Limb (tissue), 2 donors: ENCODE data around the gene ANKS3.

Source experiments
- DNase-seq, 2 donors: peaks; one replicate each; pipeline ENCODE4 v3.0.0-alpha.2; 2016; ENCODE audit errors: extremely low spot score in 2 of 2

ANKS3 gene

DNA sequence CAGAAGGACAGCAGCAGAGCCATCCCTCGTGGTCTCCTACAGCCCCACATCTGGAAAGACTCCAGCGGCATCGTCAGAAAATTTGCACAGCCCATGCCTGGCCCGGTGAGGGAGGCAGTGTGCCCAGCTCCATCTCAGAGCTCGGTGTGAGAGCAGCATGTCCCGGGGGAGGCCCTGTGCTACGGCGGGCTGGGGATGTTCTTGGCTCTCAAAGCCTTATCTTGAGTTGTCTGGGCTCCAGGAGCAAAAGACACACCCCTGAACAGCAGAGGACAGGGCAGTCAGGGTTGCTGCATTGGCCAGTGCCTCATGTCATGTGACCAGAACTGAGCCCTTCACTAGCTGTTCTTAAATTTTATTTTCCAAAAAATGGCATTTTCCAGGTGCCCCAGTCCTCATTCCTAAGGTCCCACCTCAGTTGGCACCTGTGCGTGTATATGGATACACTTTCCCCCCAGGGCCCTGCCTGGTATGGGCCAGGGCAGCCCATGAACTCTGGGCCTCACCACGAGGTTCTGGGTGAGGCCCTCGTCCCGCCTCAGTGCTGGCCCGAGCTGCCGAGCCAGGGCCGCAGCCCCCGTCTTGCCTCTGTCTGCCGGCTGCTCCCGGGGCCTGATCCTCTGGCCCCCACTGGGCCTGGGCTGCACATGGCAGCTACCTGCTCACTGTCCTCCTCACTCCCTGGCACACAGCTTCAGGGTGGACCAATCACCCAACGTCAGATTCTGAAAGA is 37.7 kb downstream of the ANKS3 start:
- DNase-seq, result no peak

DNA sequence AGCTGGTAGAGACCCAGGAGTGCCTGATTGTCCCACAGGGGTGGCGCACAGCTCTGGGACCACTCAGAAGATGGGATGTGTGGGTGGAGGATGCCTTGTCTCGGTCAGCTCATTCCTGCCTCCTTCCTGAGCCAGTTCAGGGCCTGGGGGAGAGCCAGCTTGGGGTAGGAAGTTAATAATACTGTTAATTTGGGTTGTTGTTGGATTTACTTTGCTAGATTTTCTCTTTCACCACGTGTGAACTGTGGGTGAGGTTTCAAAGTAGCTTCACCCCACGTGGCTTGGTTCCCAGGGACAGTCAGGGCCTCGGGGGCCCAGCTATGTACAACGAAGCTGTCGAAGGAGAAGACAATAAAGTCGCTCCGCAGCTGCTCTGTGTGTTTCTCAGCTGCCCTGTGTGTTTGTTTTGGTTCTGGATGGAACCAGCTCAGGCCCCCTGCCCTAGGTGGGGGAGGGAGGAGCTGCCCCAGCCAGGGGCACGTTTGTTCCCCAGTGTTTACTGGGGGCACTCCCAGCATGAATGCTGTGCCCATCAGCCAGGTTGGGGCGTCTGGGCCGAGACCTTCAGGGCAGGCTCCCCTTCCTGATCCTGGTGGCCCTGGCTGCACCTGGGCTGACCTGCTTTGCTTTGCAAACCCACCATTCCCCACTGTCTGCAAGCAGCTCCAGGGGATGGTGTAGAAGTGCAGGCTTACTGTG is 38.4 kb downstream of the ANKS3 start:
- no peak for DNase-seq

DNA sequence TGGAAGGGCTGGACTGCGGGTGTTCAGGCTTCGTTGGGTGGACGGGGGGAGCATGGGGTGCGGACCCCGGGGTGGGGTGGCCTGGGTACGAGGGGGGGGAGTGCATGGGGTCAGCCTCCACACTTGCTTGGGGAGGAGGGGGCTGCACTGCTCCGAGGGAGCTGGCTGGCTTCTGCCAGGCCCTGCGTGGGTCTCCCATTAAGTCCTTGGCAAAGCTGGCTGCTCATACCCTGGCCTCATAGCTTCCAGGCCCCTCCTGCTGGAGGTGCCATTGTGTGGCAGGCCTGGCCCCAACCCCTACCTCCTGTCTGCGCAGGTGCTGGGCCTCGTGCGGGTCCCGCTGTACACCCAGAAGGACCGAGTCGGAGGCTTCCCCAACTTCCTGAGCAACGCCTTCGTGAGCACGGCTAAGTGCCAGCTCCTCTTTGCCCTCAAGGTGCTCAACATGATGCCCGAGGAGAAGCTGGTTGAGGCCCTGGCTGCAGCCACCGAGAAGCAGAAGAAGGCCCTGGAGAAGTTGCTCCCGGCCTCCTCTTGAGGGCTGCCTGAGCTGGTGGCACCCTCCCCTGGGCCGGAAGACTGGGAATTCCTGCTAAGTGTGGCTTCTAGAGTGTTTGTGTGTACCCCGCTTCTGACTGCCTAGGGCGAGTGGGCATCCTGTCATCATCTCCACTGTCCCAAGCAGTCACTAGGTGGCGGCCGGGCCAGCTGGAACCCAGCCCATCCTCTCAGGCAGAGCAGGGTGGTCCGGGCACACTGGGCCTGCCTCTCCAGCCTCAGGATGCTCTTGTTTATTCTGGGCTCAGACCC is 39.2 kb downstream of the ANKS3 start:
- peak in 1 of 2 donors; percentile 37 for DNase-seq

DNA sequence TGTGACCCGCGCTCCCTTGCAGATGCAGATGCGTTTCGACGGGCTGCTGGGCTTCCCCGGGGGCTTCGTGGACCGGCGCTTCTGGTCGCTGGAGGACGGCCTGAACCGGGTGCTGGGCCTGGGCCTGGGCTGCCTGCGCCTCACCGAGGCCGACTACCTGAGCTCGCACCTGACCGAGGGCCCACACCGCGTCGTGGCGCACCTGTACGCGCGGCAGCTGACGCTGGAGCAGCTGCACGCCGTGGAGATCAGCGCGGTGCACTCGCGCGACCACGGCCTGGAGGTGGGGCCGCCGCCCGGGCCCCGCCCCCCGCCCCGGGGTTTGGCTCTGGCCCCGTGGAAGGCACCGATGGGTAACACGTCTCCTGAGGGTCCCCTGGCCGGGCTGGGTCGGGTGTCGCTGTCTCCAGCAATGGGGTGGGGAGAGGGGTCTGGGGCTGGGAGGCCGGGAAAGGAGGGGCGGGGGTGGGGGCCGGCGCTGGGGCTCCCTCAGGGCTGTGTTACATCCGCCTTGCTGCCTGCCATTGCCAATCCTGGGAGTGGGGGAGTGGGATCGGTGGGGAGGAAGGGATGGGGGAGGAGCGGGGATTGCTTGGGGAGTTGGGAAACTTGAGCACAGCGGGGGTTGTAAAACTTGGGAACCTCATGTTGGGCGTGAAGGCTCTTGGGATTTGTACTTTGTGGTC is 40.0 kb downstream of the ANKS3 start:
- peak; percentile 47 to 72 for DNase-seq

DNA sequence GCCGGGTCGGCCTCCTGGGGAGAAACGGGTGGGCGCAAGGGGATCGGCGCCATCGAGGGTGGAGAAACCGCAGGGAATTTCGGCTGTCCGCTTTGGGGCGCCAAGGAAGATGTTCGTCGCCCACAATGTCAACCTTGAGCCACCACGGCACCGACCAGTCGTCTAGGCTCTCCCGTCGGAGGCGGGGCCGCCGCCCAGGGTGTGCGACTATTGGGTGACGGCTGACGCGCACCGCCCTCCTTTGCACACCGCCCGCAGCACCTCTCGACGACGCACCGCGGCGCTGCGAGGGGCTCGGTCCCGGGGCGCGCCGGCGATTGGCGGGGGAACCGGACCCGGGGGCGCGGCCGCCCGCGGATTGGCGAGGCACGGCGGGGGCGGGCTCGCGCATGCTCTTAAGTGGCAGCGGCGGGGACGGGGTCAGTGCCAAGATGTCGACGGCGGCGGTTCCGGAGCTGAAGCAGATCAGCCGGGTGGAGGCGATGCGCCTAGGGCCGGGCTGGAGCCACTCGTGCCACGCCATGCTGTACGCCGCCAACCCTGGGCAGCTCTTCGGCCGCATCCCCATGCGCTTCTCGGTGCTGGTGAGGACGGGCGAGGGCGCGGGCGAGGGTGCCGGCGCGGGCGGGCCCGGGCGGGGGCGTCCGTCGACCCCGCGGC is 40.6 kb downstream of the ANKS3 start, which contains the start of gene NUDT16L1:
Gene NUDT16L1 (plus strand): TSS at position 267 of the 660 bp plus-strand sequence. CDS start 165 bp downstream, at position 432.
- peak; percentile 95 to 98 for DNase-seq

DNA sequence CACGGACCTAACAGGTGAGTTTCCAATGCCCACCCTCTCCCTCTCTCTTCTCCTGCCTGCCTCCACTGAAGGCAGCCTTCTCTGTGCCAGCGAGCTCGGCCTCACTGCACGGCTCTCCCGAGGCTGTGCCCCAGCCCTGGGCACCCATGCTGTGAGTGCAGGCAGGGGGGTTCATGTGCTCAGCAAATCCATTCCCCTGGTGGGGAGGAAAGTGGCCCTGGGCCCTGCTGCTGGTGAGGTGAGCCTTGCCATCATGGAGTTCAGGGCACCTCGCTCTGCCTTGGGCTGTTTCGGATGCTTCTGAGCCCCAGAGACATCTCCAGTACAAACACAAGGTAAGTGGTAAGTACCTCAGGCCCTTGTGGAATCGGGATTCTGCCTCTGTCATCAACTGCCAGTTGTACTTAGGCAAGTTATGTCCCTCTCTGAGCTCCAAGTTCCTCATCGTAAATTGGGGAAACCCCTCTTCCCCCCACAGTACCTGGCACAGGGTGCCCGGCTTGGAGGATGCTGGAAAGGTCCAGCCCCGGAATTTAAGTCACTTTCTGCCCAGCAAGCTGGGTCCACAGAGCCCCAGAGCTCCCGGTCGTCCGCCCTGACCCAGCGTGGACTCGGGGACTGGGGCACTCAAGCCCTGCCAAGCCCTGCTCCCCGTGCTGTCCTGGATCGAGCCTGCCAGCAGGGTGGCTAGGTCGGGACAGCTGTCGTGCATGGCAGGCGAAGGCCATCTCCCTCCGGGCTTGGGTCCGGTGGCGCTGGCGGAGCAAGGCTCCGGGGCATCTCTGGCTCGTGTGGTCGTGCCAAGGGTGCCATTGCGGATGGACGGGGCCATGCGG is 41.4 kb downstream of the ANKS3 start:
- no peak for DNase-seq

DNA sequence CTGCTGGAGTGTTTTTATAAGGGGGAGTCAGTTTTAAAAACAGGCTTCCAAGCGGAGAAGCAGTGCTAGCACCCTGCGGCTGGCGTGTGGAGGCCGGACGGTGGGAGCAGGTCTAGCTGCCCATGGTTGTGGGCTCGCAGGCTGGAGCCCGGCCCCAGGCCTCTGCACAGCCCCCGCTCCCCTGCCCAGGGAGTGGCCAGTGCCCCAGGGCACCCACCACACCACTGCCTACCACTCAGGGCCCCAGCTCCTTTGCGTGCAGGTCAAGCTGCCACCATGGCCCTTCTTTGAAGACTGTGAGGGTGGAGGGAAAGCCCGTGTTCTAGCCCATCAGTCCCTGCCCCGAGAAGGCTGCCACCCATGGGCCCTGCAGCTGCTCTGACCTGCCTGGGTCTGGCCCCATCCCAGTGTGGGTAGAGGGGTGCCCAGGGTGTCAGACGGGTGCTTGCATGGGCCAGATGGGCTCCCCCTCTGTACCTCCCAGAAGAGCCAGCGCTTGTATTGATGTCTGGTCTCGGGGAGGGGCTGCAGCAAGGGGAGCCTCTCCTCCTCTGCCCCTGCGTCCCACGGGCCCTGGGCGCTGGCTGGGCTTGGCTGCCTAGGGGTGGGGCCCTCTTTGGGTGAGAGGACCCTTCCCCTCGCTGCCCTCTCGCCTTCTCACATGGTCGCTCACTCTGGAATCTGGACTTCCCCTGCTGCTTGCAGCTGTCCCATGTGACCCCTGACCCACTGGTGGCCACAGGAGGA is 42.2 kb downstream of the ANKS3 start:
- peak in 1 of 2 donors; percentile 35 for DNase-seq

DNA sequence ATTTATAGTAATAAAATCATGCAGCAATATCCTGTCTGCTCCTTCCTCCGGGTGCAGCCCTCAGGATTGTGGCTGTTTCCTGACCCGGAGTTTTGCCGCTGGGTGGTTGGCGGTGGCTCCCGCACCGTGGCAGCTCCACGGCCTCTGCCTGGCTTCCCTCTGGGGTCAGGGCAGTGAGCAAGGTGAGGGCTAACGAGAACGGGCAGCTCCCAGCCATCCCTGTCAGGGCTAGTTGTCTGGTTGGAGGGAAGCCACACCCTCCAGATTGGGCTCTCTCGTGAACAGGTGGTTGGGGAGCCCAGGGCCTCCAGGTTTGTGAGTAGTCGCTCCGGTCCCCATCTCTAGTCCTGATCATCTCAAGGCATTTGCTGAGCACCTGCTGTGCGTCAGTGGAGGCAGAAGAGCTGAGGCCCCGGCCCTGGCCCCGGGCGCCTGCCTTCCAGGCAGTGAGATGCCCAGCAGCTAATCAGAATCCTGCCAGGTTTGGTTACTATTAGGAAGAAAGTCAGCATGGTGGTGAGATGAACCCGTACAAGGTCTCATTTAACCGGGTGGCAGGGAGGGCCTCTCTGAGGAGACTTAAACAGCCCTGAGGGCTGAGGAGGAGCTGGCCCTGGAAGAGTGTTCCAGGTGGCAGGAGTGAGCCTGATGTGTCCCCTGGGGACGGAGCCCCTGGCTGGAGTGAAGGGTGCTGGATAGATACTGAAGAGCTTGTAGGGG is 43.0 kb downstream of the ANKS3 start:
- DNase-seq, result peak in 1 of 2 donors; percentile 27

DNA sequence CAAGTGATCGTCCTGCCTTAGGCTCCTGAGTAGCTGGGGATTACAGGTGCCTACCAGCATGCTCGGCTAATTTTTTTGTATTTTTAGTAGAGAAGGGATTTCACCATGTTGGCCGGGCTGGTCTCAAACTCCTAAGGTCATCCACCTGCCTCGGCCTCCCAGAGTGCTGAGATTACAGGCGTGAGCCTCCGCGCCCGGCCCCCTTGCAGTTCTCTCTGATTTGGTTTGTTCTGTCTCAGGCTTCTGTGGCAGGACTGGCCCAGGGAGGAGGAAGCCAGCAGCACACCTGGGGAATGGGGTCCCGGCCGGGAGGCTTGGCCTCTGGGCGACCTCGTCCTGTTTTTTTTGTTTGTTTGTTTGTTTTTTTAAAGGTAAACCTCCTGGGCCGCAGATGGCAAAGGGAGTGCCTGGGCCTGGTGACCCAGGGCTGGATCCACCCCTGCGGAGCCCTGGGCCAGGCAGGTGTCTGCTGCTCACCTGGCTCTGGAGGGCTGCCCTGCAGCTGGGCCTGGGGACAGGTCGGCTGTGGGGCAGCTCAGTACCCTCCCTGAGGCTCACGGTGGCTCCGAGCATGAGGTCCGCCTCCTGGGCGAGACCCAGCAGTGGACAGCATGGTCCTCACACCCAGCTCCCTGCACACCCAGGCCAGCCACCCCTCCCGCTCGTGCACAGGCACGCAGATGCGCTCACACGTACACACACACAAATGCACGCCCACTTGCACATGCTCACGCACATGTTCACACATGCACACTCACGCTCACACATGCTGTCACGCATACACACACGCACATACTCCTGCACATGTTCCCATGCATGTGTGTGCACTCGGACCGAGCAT is 44.0 kb downstream of the ANKS3 start:
- peak in 1 of 2 donors; percentile 19 for DNase-seq

DNA sequence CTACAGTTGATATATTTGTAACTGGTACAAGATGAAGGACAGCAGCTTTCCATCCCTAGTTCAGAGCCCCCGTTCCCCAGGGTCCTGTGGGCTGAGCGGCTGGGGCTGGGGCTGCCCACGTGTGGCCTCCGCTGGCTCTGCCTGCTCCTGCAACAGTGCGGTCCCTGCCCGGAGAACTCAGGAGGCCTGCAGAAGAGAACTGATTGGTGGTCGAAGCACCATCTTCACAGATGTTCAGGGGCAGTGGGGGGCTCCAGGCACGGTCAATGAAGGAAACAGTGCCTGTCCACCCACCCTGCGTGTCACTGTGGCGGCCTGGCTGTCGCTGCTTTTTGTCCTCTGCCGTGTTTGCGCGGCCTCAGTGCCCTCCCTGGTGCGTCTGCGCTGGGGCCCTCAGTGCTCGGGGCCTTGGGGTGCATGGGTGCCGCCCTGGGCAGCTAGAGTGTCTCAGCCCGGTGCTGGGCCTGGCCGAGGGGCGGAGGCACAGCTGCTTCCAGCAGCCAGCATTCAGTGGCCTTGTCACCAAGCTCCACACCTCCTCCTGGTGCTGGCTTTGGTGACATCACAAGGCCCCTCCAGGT is 44.9 kb downstream of the ANKS3 start:
- DNase-seq, result peak in 1 of 2 donors; percentile 22

DNA sequence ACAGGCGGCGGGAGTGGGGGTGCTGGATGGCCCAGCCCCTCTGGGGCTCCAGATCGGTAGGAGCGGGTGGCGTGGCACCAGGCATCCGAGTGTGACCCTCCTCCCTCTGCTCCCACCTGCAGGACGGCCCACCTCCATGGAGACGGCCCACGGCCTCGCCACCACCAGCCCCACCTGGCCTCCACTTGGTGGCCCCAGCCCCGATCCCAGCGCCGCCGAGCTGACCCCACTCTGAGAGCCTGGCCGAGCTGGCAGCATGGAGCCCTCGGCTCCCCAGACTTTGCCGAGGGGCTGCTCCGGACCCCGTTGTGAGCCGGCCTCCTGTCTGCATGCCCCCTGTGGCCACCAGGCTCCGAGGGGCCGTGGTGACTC is 45.4 kb downstream of the ANKS3 start:
- DNase-seq, result no peak

DNA sequence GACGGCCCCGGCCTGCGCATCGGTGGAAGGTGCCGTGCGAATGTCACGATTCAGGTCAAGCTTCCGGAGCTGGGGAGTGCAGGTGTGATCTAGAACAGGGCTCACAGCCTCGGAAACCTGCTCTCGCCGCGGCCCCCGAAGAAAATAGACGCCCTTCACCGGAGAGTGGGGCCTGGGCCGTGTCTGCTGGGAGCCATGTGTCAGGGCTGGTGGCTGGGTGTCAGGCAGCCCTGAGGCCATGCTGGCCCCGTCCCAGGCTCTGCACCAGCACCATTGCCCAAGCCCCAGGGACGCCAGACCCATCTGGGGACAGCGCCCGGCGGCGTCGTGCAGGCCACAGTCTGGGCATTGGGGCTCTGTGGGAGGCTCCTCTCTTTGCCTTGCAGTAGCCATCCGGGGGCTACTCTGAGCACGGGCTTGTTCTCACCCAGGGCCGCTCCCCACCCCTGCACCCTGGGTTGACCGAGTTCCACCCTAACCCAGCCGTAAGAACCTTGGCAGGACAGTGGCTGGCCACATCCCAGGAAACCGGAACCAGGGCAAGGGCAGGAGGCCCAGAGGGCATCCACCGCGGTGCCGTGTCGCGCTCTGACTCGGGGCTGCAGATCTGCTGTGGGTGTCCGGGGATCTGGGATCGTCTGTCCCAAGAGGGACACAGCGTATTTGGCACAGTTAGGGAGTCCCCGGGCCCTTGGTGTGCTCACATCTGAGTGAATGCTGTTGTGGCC is 46.0 kb downstream of the ANKS3 start:
- DNase-seq, result peak in 1 of 2 donors; percentile 30

DNA sequence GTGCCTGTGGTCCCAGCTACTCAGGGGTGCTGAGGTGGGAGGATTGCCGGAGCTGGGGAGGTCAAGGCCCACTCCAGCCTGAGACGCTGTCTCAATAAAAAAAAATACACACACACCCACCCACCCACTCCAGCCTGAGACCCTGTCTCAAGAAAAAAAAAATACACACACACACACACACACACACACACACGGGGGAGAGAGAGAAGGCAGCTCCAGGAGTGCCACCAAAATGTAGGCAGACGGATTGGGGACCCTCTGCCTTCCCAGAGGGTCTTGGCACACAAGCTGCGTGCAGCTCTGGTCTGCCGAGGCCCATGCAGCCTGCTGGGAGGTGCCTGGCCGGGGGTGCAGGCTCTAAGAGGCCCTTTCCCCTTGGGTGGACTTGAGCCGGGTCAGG is 46.7 kb downstream of the ANKS3 start:
- DNase-seq, result peak in 1 of 2 donors; percentile 20

DNA sequence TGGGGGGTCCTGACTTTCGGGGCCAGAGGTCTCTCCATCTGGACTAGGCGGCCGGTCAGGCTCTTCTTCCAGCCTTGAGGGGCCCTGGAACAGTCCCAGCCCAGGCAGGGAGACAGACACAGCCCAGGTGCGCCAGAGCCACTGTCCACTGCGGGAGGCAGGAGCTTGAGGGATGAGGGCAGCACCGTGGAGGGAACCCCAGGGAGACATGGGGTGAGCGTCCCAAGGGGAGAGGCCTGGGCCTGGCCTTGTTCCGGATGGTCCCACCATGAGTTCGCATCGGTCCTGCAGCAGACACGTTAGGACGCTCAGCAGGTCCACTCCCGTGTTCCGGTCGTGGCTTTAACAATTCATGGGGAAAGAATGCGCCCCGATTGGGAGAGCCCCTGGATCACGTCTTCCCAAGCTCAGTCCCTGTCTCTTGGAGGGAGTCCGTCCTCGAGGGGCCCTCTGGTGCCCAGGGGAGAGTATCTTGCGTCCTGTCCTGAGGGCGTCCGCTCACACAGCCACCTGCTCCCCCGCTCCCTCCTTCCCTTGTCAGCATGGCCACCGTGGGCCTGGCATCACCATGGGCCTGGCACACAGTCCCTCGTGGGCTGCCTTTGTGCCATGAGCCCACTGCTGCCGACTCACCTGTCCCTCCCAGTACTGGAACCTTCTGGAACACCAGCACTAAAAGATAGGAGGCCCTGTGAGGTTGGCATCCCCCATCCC is 47.4 kb downstream of the ANKS3 start:
- peak in 1 of 2 donors; percentile 27 for DNase-seq

DNA sequence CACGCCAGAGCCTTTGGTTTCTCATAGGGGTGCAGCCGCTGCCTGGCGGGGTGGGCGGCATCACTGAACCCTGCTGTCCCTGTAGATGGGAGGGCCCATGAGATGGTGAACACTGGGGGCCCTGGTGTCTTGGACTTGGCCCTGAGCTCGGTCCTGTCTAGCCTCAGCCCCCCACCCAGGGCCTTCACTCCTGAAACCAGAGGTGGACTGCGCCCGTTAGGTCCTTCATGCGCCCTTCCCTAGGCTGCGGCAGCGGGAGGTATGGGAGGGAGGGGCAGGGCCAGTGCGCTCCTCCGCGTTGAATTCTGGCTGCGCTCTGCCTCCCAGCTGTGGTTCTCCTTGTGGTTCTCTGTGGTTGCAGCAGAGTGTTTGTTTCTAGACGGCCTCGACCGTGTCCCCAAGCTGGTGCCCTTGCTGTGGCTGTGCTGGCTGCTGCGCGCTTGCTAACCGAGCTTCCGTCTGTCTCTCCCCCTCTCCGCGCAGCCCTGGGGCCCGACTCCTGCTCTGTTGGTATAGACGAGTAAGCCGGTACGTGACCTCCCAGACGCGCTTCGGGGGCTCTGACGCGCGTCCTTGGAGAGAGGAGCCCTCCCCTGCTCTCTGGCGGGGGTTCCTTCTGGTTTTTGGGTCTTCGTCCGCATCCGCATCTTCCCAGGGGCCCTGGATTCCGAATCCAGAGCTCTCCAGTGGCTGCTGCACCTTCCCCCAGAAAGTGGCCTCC is 48.1 kb downstream of the ANKS3 start:
- no peak for DNase-seq
